Stimulated activated CD8-positive, alpha-beta memory T cell treated with anti-CD3 and anti-CD28 coated beads, Interleukin-2, amount 100 ng/mL, for 1 hour (primary cell): ENCODE measurements around the gene KITLG.
"Not testable (repeated sequence)": the region's sequence is repeated elsewhere in the genome, so short reads cannot be mapped to it uniquely, and the experiment has no call there.

Source experiments
- DNase-seq, 2 donors: peaks; one replicate each; pipeline ENCODE4 v3.0.0-alpha.2; 2020; ENCODE audit warnings: low read depth in 2 of 2

The KITLG gene

GRCh38 chr12:88544991-88545980 is 35.0 kb downstream of the KITLG start:
- DNase-seq: no peak

GRCh38 chr12:88539893-88540292 is 40.4 kb downstream of the KITLG start:
- no peak for DNase-seq

- DNase-seq: no peak
Observed at GRCh38 chr12:88538697-88539096, 41.6 kb downstream of the KITLG start.

GRCh38 chr12:88538250-88538649 is 42.0 kb downstream of the KITLG start:
- DNase-seq: no peak

GRCh38 chr12:88530868-88531267 is 49.4 kb downstream of the KITLG start:
- no peak for DNase-seq

GRCh38 chr12:88529531-88530488 is 50.5 kb downstream of the KITLG start:
- no peak for DNase-seq

- no peak for DNase-seq
Observed at GRCh38 chr12:88522961-88523360, 57.3 kb downstream of the KITLG start.

GRCh38 chr12:88520436-88520820 is 59.8 kb downstream of the KITLG start:
- no peak for DNase-seq

GRCh38 chr12:88519802-88520435 is 60.4 kb downstream of the KITLG start:
- DNase-seq: no peak

- DNase-seq: no peak
Observed at GRCh38 chr12:88518863-88519403, 61.3 kb downstream of the KITLG start.

GRCh38 chr12:88516811-88517210 is 63.5 kb downstream of the KITLG start:
- DNase-seq: no peak

GRCh38 chr12:88510843-88511242 is 69.4 kb downstream of the KITLG start:
- no peak for DNase-seq

GRCh38 chr12:88509851-88510250 is 70.4 kb downstream of the KITLG start:
- DNase-seq: no peak

GRCh38 chr12:88509347-88509746 is 70.9 kb downstream of the KITLG start:
- DNase-seq: no peak

- not testable (repeated sequence) for DNase-seq
Observed at GRCh38 chr12:88507851-88508250, 72.4 kb downstream of the KITLG start.

GRCh38 chr12:88507270-88507669 is 73.0 kb downstream of the KITLG start:
- no peak for DNase-seq

- no peak for DNase-seq
Observed at GRCh38 chr12:88505696-88506095, 74.6 kb downstream of the KITLG start.

- no peak for DNase-seq
Observed at GRCh38 chr12:88503281-88503703, 77.0 kb downstream of the KITLG start.

- DNase-seq: no peak
Observed at GRCh38 chr12:88501972-88502938, 78.0 kb downstream of the KITLG start.

GRCh38 chr12:88496891-88497371 is 83.3 kb downstream of the KITLG start:
- no peak for DNase-seq
